ENCODE data around the gene ZNF358. TPM values are rescaled to one million over a fixed set of nuclear protein-coding genes. Genes with fewer than 3 reads are reported as not detected.
A peak's percentile ranks its signal among the peaks of the same experiment; 100 is the strongest.

The ZNF358 gene
- total RNA-seq, 6 donors from 2014 or later, result 31.1 to 116 (median 57.8) TPM

- Histone ChIP-seq H3K4me3 (no peak overlapping the region), H3K9me3 (no peaks in the 10 kb centered on the region), H3K4me1 (peaks cover 0 to 8% (median 3%) of the 10 kb centered on the region in 4 donors), H3K27me3 (no peaks in the 10 kb centered on the region), H3K27ac (peak overlapping the region in 3 of 4 donors; percentile 63 to 83 (median 81)), H3K36me3 (peaks cover 19 to 58% (median 44%) of the 10 kb centered on the region in 4 donors)
- DNase-seq (no peak), ATAC-seq (ENCODE audit: low FRiP score in 2 of 2) (peak in 1 of 2 donors; percentile 22)
- TF ChIP-seq EP300 (IDR thresholded peaks at IDR 0.05) (peak in 1 of 4 donors; percentile 19), POLR2A (IDR thresholded peaks at IDR 0.05) (no peak), POLR2AphosphoS5 (IDR thresholded peaks at IDR 0.05) (peak in 1 of 2 donors; percentile 19)
- 43 to 47% methylated on average over 1 of the region's 1 CpG for WGBS, 2 donors
Observed at GRCh38 chr19:7545904-7546303, 30.0 kb downstream of the ZNF358 start.

GRCh38 chr19:7547159-7547558, 31.3 kb downstream of the ZNF358 start:
- peaks cover 0 to 10% (median 3%) of the 10 kb centered on the region in 4 donors for H3K4me1 ChIP-seq
- H3K9me3 ChIP-seq, result no peaks in the 10 kb centered on the region
- 83 to 90% methylated on average over 3 of the region's 3 CpGs for WGBS, 2 donors
- H3K4me3 ChIP-seq, result no peak overlapping the region
- H3K27me3 ChIP-seq, result no peaks in the 10 kb centered on the region
- peaks cover 7 to 55% (median 41%) of the 10 kb centered on the region in 4 donors for H3K36me3 ChIP-seq
- no peak for ATAC-seq (ENCODE audit: low FRiP score in 2 of 2)
- no peak for DNase-seq
- no peak overlapping the region for H3K27ac ChIP-seq
- TF ChIP-seq POLR2A (IDR thresholded peaks at IDR 0.05), result no peak
- no peak for TF ChIP-seq POLR2AphosphoS5 (IDR thresholded peaks at IDR 0.05)
- no peak for TF ChIP-seq EP300 (IDR thresholded peaks at IDR 0.05)
- TF ChIP-seq CTCF (IDR thresholded peaks at IDR 0.05), result no peak

- Histone ChIP-seq H3K27me3 (no peaks in the 10 kb centered on the region), H3K4me3 (no peak overlapping the region), H3K9me3 (no peaks in the 10 kb centered on the region), H3K4me1 (peaks cover 0 to 6% (median 0%) of the 10 kb centered on the region in 4 donors), H3K27ac (no peak overlapping the region), H3K36me3 (peaks cover 1 to 52% (median 34%) of the 10 kb centered on the region in 4 donors)
- ATAC-seq (ENCODE audit: low FRiP score in 2 of 2) (no peak), DNase-seq (no peak)
- WGBS, 2 donors, result 91 to 94% methylated on average over 36 of the region's 36 CpGs
- no peak for TF ChIP-seq POLR2A (IDR thresholded peaks at IDR 0.05)
Observed at GRCh38 chr19:7549429-7550148, 33.7 kb downstream of the ZNF358 start.

- Histone ChIP-seq H3K27ac (no peak overlapping the region), H3K9me3 (no peaks in the 10 kb centered on the region), H3K4me3 (no peak overlapping the region), H3K4me1 (peaks cover 0 to 6% (median 0%) of the 10 kb centered on the region in 4 donors), H3K27me3 (no peaks in the 10 kb centered on the region), H3K36me3 (peaks cover 5 to 52% (median 37%) of the 10 kb centered on the region in 4 donors)
- WGBS, 2 donors, result 94 to 96% methylated on average over 32 to 41 of the region's 41 CpGs
- DNase-seq (peak in 1 of 2 donors; percentile 76), ATAC-seq (ENCODE audit: low FRiP score in 2 of 2) (peak in 1 of 2 donors; percentile 7)
- TF ChIP-seq EP300 (IDR thresholded peaks at IDR 0.05), result no peak
- no peak for TF ChIP-seq CTCF (IDR thresholded peaks at IDR 0.05)
- no peak for TF ChIP-seq POLR2AphosphoS5 (IDR thresholded peaks at IDR 0.05)
- no peak for TF ChIP-seq POLR2A (IDR thresholded peaks at IDR 0.05)
Observed at GRCh38 chr19:7550169-7550770, 34.4 kb downstream of the ZNF358 start.

GRCh38 chr19:7550987-7551761, 35.3 kb downstream of the ZNF358 start:
- H3K4me1 ChIP-seq, result peaks cover 0 to 6% (median 0%) of the 10 kb centered on the region in 4 donors
- peak overlapping the region in 2 of 4 donors; percentile 23 to 54 for H3K27ac ChIP-seq
- H3K36me3 ChIP-seq, result peaks cover 5 to 59% (median 43%) of the 10 kb centered on the region in 4 donors
- peak overlapping the region in 3 of 4 donors; percentile 34 to 46 (median 39) for H3K4me3 ChIP-seq
- peak; percentile 73 to 91 for ATAC-seq (ENCODE audit: low FRiP score in 2 of 2)
- no peaks in the 10 kb centered on the region for H3K27me3 ChIP-seq
- DNase-seq, result peak; percentile 86
- 45 to 65% methylated on average over 27 to 35 of the region's 51 CpGs for WGBS, 2 donors
- no peaks in the 10 kb centered on the region for H3K9me3 ChIP-seq
- TF ChIP-seq POLR2A (IDR thresholded peaks at IDR 0.05) (no peak), POLR2AphosphoS5 (IDR thresholded peaks at IDR 0.05) (peak in 1 of 2 donors; percentile 6)

GRCh38 chr19:7552781-7553180, 36.9 kb downstream of the ZNF358 start:
- 66 to 97% methylated on average over 2 of the region's 2 CpGs for whole genome bisulfite sequencing, 2 donors
- Histone ChIP-seq H3K9me3 (no peaks in the 10 kb centered on the region), H3K4me1 (peaks cover 0 to 6% (median 0%) of the 10 kb centered on the region in 4 donors), H3K27me3 (no peaks in the 10 kb centered on the region), H3K36me3 (peaks cover 17 to 75% (median 58%) of the 10 kb centered on the region in 4 donors), H3K4me3 (no peak overlapping the region), H3K27ac (no peak overlapping the region)
- ATAC-seq (ENCODE audit: low FRiP score in 2 of 2), result no peak
- TF ChIP-seq EP300 (IDR thresholded peaks at IDR 0.05), result no peak
- no peak for TF ChIP-seq POLR2A (IDR thresholded peaks at IDR 0.05)
- no peak for TF ChIP-seq POLR2AphosphoS5 (IDR thresholded peaks at IDR 0.05)
- no peak for TF ChIP-seq CTCF (IDR thresholded peaks at IDR 0.05)
- no peak for DNase-seq

All from upper lobe of left lung (tissue), 6 donors.